GM23248 (cell line): ENCODE measurements around the gene GALNT2. TPM values are rescaled to one million over a fixed set of nuclear protein-coding genes. Genes with fewer than 3 reads are reported as not detected.

Experiments
- DNase-seq: peaks from one replicate; pipeline ENCODE4 v3.0.0-alpha.2; 2015
- H2AFZ ChIP-seq: fragments of 200-600 bp; sonication (generic); 2 replicates; pipeline ENCODE4 v1.6.1; 2016; ENCODE audit warnings: antibody characterized with exemption
- H3F3A ChIP-seq: fragments of 200-600 bp; sonication (generic); 2 replicates; pipeline ENCODE4 v1.6.1; 2016; ENCODE audit warnings: mild to moderate bottlenecking, antibody characterized with exemption, mixed run types; ENCODE audit not compliant: insufficient read depth
- H3K27ac ChIP-seq: fragments of 200-600 bp; sonication (generic); 2 replicates; pipeline ENCODE4 v1.5.1; 2016; ENCODE audit warnings: mild to moderate bottlenecking
- H3K27me3 ChIP-seq: fragments of 200-600 bp; sonication (generic); replicated peaks from 2 replicates; pipeline ENCODE4 v1.6.1; 2016; ENCODE audit warnings: mild to moderate bottlenecking; ENCODE audit not compliant: insufficient read depth
- H3K36me3 ChIP-seq: fragments of 200-600 bp; sonication (generic); 2 replicates; pipeline ENCODE4 v1.6.1; 2016; ENCODE audit warnings: low read depth, mild to moderate bottlenecking
- H3K4me1 ChIP-seq: fragments of 200-600 bp; sonication (generic); 2 replicates; pipeline ENCODE4 v1.6.1; 2016; ENCODE audit warnings: mild to moderate bottlenecking; ENCODE audit not compliant: insufficient read depth
- H3K4me2 ChIP-seq: fragments of 200-600 bp; sonication (generic); one replicate; pipeline ENCODE4 v1.6.1; 2016; ENCODE audit warnings: mild to moderate bottlenecking; ENCODE audit not compliant: unreplicated experiment
- H3K4me3 ChIP-seq: fragments of 200-600 bp; sonication (generic); 2 replicates; pipeline ENCODE4 v1.5.1; 2016; ENCODE audit warnings: mild to moderate bottlenecking
- H3K79me2 ChIP-seq: fragments of 200-600 bp; sonication (generic); 2 replicates; pipeline ENCODE4 v1.6.1; 2016; ENCODE audit warnings: mild to moderate bottlenecking; ENCODE audit not compliant: insufficient read depth
- H3K9ac ChIP-seq: fragments of 200-600 bp; sonication (generic); 2 replicates; pipeline ENCODE4 v1.6.1; 2016; ENCODE audit warnings: mild to moderate bottlenecking
- H3K9me2 ChIP-seq: fragments of 200-600 bp; sonication (generic); 2 replicates; pipeline ENCODE4 v1.6.1; 2016; ENCODE audit warnings: mixed run types, mild to moderate bottlenecking, moderate library complexity; ENCODE audit not compliant: insufficient read depth
- H3K9me3 ChIP-seq: fragments of 200-600 bp; sonication (generic); one replicate; pipeline ENCODE4 v1.6.1; 2017; ENCODE audit warnings: low read depth
- H4K20me1 ChIP-seq: fragments of 200-600 bp; sonication (generic); 2 replicates; pipeline ENCODE4 v1.6.0; 2016; ENCODE audit not compliant: insufficient read depth
- EZH2 ChIP-seq: fragments of 200-600 bp; sonication (generic); IDR thresholded peaks from 2 replicates; pipeline ENCODE4 v1.6.1; 2018; ENCODE audit warnings: antibody characterized with exemption, mild to moderate bottlenecking; ENCODE audit not compliant: insufficient read depth, poor library complexity, severe bottlenecking
- EZH2phosphoT487 ChIP-seq: fragments of 200-600 bp; sonication (generic); IDR thresholded peaks from 2 replicates; pipeline ENCODE4 v1.6.1; 2018; ENCODE audit warnings: antibody characterized with exemption, moderate library complexity, mild to moderate bottlenecking, low read depth; ENCODE audit not compliant: insufficient read depth
- WGBS, 2 experiments: methylation state at CpG; one replicate each; pipeline ENCODE4 v1.1.6; 2015 to 2017; ENCODE audit warnings: low lambda C conversion rate in 2 of 2, low coverage in 1 of 2; ENCODE audit errors: missing lambda C conversion rate in 2 of 2; 5-methylcytosine and 5-hydroxymethylcytosine counted together
- in situ Hi-C: fragments of 300-500 bp; cut with MboI; formaldehyde crosslinking; loops from 2 replicates; pipeline ENCODE4 v1.15.0; 2020
- polyA plus RNA-seq: library from polyadenylated mRNA; unstranded; fragments of >200 nt; fragmentation: Nextera tagmentation; extraction: Ambion mirVana; gene quantifications from 2 replicates; pipeline ENCODE4 v1.2.1, GENCODE V29; 2016
- total RNA-seq: library from RNA; depleted of rRNA; stranded (reverse); fragments of >200 nt; shearing (Covaris generic); gene quantifications from 2 replicates; pipeline ENCODE4 v1.2.3, GENCODE V29; 2014

GALNT2 gene
- total and polyA plus RNA-seq, 2 experiments from 2014 or later: 111 to 124 TPM

DNA sequence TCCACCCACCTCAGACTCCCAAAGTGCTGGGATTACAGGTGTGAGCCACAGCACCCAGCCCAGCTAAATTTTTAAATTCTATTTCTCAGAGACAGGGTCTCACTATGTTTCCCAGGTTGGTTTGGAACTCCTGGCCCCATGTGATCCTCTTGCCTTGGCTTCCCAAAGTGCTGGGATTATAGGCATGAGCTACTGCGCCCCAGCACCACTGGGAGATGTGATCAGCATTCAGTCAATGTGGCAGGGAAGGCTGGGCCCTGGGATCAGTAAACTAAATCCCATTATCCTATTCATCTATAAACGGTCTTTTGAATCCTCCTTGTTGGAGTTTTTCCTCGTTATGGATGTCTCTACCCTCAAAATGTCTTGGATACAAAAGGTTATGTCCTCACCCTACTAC, 245.6 kb downstream of the GALNT2 start:
- H3K4me3 ChIP-seq: no peak overlapping the region
- H3K27me3 ChIP-seq: peaks cover 4% of the 10 kb centered on the region
- no peaks in the 10 kb centered on the region for H4K20me1 ChIP-seq
- in situ Hi-C loops: loop anchor here (25.0 kb wide), 1 partner anchor 650 kb away; no protein-coding TSS in a partner anchor
- H3K9ac ChIP-seq: no peak overlapping the region
- DNase-seq: no peak
- no peak overlapping the region for H3K27ac ChIP-seq
- no peaks in the 10 kb centered on the region for H3K9me3 ChIP-seq
- 58 to 65% methylated on average over 3 of the region's 3 CpGs for WGBS, 2 experiments
- H3K79me2 ChIP-seq: no peaks in the 10 kb centered on the region
- no peaks in the 10 kb centered on the region for H3K36me3 ChIP-seq
- TF ChIP-seq EZH2phosphoT487 (no peak), EZH2 (no peak)
- H3K4me2 ChIP-seq: no peak overlapping the region
- no peak overlapping the region for H2AFZ ChIP-seq
- 0 out of 2 replicates have a peak, but pooled peaks cover 4% of the 10 kb centered on the region for H3K4me1 ChIP-seq
- no peaks in the 10 kb centered on the region for H3F3A ChIP-seq
- H3K9me2 ChIP-seq: no peaks in the 10 kb centered on the region

- Histone ChIP-seq H3K79me2 (no peaks in the 10 kb centered on the region), H3K4me1 (no peaks in the 10 kb centered on the region), H2AFZ (no peak overlapping the region), H3K9me3 (no peaks in the 10 kb centered on the region), H3F3A (no peaks in the 10 kb centered on the region), H3K4me2 (no peak overlapping the region), H3K9me2 (no peaks in the 10 kb centered on the region), H3K9ac (no peak overlapping the region), H4K20me1 (no peaks in the 10 kb centered on the region), H3K27me3 (peaks cover 4% of the 10 kb centered on the region), H3K36me3 (no peaks in the 10 kb centered on the region), H3K27ac (no peak overlapping the region), H3K4me3 (no peak overlapping the region)
- WGBS, 2 experiments: 47 to 56% methylated on average over 12 of the region's 12 CpGs
- no peak for TF ChIP-seq EZH2
- TF ChIP-seq EZH2phosphoT487: no peak
- in situ Hi-C loops: loop anchor here (25.0 kb wide), 1 partner anchor 651 kb away; no protein-coding TSS in a partner anchor
- DNase-seq: no peak
These were observed 246.6 kb downstream of the GALNT2 start for GRCh38 chr1:230313453-230314141.

DNA sequence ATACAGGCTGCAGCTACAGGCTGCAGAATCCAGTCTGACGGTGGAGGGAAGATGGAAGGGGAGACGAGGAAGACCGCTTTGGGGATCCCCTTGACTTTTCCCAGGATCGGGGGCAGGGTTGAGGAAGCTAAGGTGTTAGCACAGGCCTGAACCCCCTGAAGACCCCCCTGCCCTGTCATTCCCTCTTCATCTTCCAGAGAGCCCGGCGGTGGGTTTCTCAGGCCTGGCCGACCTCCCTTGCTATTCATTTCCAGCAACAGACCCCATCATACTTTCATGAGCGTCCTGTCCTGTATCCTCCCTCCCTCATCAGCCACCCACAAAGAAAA, 247.1 kb downstream of the GALNT2 start:
- Histone ChIP-seq H3K79me2 (no peaks in the 10 kb centered on the region), H3K4me3 (no peak overlapping the region), H3K9me3 (no peaks in the 10 kb centered on the region), H3K27ac (no peak overlapping the region), H3K36me3 (no peaks in the 10 kb centered on the region), H2AFZ (no peak overlapping the region), H3K27me3 (peaks cover 4% of the 10 kb centered on the region), H4K20me1 (no peaks in the 10 kb centered on the region), H3F3A (no peaks in the 10 kb centered on the region), H3K9ac (no peak overlapping the region), H3K4me1 (no peaks in the 10 kb centered on the region), H3K4me2 (no peak overlapping the region), H3K9me2 (no peaks in the 10 kb centered on the region)
- WGBS, 2 experiments: 19 to 20% methylated on average over 8 of the region's 8 CpGs
- in situ Hi-C loops: loop anchor here (25.0 kb wide), 1 partner anchor 652 kb away; no protein-coding TSS in a partner anchor
- TF ChIP-seq EZH2 (no peak), EZH2phosphoT487 (no peak)
- DNase-seq: no peak

GRCh38 chr1:230315099-230315498, 248.1 kb downstream of the GALNT2 start:
- Histone ChIP-seq H3K36me3 (no peaks in the 10 kb centered on the region), H3K4me1 (no peaks in the 10 kb centered on the region), H3K27ac (no peak overlapping the region), H3K9me2 (no peaks in the 10 kb centered on the region), H3F3A (no peaks in the 10 kb centered on the region), H2AFZ (no peak overlapping the region), H4K20me1 (no peaks in the 10 kb centered on the region), H3K27me3 (peaks cover 4% of the 10 kb centered on the region), H3K4me2 (no peak overlapping the region), H3K4me3 (no peak overlapping the region), H3K9me3 (no peaks in the 10 kb centered on the region), H3K79me2 (no peaks in the 10 kb centered on the region), H3K9ac (no peak overlapping the region)
- no peak for TF ChIP-seq EZH2
- TF ChIP-seq EZH2phosphoT487: no peak
- DNase-seq: no peak
- in situ Hi-C loops: loop anchor here (25.0 kb wide), 1 partner anchor 653 kb away; no protein-coding TSS in a partner anchor
- WGBS, 2 experiments: 71 to 83% methylated on average over 6 of the region's 6 CpGs
